GM19324 (cell line): ENCODE data around the gene SEC23A.
"Not testable (repeated sequence)": the region's sequence is repeated elsewhere in the genome, so short reads cannot be mapped to it uniquely, and the experiment has no call there.

ENCODE experiments used
- ATAC-seq: cut with Tn5 transposase; IDR thresholded peaks from one replicate; pipeline ENCODE4 v1.9.1; 2021; ENCODE audit warnings: mild to moderate bottlenecking, moderate library complexity; ENCODE audit not compliant: unreplicated experiment, low FRiP score

SEC23A gene

GRCh38 chr14:39102969-39103957 lies at the start of gene SEC23A:
Gene SEC23A (minus strand): TSS chr14:39103235. CDS start chr14:39096118, 7,117 bp downstream.
- ATAC-seq: peak; percentile 96

- no peak for ATAC-seq
Observed at GRCh38 chr14:39145266-39145966, 42.4 kb upstream of the SEC23A start.

DNA sequence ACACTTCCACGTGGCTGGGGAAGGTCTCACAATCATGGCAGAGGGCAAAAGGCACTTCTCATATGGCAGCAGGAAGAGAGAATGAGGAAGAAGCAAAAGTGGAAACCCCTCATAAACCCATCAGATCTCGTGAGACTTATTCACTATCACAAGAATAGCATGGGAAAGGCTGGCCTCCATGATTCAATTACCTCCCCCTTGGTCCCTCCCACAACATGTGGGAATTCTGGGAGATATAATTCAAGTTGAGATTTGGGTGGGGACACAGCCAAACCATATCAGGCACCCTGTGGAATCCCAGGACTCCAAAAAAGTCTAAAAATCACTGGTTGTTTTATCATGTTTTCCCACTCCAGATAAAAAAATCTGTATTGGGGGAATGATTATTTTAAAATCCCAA lies 40.2 kb upstream of the SEC23A start:
- not testable (repeated sequence) for ATAC-seq

DNA sequence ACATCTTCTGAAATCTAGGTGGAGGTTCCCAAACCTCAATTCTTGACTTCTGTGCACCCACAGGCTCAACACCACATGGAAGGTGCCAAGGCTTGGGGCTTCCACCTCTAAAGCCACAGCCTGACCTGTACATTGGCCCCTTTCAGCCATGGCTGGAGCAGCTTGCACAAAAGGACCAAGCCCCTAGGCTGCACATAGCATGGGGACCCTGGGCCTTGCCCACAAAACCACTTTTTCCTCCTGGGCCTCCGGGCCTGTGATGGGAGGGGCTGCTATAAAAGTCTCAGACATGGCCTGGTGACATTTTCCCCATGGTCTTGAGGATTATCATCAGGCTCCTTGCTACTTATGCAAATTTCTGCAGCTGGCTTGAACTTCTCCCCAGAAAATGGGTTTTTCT lies 38.6 kb upstream of the SEC23A start:
- not testable (repeated sequence) for ATAC-seq

DNA sequence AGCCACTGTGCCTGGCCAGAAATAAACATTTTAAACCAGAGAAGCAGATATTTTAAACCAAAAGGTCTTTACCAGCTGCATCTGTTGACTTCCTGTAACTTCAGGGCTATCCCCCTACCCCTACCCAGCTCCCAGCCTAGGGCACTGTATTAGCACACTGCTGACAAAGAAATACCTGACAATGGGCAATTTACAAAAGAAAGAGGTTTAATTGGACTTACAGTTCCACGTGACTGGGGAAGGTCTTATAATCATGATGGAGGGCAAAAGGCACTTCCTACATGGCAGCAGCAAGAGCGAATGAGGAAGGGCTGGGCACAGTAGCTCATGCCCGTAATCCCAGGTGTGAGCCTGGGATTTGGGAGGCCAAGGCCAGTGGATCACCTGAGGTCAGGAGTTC lies 37.1 kb upstream of the SEC23A start:
- no peak for ATAC-seq

- ATAC-seq: no peak
Observed at GRCh38 chr14:39138440-39138839, 35.4 kb upstream of the SEC23A start.

DNA sequence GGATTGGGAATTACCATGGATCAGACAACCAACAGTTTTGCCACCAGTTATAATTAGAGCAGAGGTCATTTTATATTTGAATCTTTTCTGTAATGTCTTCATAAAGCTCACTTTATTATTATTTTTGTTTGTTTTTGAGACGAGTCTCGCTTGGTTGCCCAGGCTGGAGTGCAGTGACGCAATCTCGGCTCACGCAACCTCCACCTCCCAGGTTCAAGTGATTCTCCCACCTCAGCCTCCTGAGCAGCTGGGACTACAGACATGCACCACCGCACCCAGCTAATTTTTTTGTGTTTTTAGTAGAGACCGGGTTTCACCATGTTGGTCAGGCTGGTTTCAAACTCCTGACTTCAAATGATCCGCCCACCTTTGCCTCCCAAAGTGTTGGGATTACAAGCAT lies 34.8 kb upstream of the SEC23A start:
- ATAC-seq: not testable (repeated sequence)

DNA sequence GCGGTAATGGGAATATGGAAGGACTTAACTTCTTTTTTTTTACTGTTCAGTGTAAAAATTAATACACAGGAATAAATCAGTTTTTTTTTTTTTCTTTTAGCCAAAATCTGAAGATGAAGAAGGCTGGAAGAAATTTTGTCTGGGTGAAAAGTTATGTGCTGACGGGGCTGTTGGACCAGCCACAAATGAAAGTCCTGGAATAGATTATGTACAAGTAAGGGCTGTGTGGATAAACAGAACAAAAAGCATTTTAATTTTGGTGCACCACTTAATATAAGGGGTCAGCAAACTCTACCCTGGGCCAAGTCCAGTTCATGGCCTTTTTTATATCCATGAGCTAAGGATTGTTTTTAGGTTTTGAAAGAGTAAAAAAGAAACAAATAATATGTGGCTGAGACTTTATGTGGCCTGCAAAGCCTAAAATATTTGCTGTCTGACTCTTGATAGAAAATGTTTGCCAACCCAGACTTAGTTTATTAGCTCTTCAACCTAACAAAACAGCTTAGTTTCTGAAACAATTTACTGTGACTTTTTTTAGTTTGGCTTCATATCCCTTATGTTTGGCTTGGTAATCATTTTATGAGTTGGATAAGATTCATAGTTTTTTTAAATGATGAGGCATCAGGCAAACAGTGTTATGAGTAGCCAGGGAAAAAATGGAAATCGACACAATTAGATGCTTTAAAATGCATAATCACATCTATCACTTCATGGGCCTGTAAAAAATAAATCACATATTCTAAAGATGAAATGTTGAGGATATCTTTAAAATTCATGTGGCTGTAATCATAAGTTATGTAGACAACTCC lies 19.5 kb upstream of the SEC23A start:
- ATAC-seq: no peak

DNA sequence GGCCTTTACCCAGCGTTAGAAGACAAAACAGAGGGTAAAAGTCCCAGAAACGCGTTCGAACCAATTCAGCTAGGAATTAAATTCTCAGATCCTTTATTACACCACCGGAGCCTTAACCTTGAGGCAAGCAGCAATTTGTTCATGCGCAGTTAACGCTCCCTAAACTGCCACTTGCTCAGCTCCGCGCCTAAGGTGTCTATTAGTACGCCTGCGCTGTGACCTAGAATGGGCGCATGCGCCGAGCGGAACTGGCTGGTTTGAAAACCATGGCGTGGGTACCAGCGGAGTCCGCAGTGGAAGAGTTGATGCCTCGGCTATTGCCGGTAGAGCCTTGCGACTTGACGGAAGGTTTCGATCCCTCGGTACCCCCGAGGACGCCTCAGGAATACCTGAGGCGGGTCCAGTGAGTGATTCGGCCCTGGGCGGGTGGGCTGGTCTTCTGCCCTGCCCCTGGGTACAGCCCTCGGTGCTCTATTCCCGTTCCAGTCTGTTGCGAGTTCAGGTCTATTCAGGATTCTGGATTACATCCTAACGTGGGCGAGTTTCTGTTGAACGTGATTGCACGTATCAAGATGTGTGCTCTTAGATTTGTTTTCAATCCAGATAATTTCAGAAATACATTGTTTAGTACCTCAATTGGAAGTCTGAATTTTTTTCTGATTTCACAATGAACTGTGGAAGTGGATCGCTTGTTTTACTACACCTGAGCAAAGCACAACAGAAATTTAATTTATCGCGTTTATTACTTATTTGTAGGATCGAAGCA lies 11.2 kb upstream of the SEC23A start, which contains the start of gene GEMIN2:
TSS of gene GEMIN2 (plus strand) at position 251 of the 766 bp plus-strand sequence. CDS start at position 267, 16 bp downstream.
- ATAC-seq: peak; percentile 96

GRCh38 chr14:39113685-39114072 lies 10.6 kb upstream of the SEC23A start:
- ATAC-seq: no peak

GRCh38 chr14:39109893-39110715 lies 7.1 kb upstream of the SEC23A start:
- ATAC-seq: no peak

- no peak for ATAC-seq
Observed at GRCh38 chr14:39108791-39109190, 5.8 kb upstream of the SEC23A start.

DNA sequence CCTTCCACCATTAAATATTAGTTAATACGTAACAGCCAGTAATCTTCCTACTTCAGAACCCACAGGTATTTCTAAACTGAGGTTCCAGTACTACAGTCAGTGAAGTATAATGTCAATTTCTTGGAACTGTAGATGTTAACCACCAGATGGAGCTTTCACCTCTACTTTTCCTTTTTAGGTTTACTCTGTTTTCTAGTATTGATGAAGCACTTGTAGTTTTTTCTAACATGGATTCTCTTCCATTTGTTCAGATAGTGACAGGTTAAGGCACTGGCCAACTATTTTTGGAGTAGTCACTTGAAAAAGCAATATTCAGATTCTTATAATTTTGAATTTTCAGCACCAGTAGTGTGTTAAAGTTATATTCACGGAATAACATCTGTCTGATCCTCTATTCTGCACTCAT lies 4.6 kb upstream of the SEC23A start:
- ATAC-seq: no peak

DNA sequence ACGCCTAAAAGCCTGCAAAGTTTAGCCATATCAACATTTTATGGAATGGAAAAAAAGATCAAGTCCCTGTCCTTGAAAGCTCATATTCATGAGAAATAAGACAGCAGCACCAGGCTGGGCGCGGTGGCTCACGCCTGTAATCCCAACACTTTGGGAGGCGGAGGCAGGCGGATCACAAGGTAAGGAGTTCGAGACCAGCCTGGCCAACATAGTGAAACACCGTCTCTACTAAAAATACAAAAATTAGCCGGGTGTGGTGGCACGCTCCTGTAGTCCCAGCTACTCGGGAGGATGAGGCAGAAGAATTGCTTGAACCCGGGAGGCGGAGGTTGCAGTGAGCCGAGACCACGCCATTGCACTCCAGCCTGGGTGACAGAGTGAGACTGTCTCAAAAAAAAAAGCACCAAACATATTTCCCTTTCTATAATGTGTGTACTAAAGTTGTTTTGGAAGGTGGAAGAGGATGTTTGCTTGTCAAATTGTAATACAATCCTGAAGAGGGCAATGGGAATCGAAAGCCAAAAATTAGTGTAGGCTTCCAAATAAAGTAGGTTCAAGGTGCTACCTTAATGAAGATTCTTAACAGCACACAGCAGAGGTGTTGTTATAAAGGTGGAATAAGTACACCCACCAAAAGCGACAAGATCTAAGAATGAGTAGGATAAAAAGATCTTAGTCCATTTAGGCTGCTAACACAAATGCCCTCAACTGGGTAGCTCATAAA lies 1.2 kb upstream of the SEC23A start:
- ATAC-seq: not testable (repeated sequence)

DNA sequence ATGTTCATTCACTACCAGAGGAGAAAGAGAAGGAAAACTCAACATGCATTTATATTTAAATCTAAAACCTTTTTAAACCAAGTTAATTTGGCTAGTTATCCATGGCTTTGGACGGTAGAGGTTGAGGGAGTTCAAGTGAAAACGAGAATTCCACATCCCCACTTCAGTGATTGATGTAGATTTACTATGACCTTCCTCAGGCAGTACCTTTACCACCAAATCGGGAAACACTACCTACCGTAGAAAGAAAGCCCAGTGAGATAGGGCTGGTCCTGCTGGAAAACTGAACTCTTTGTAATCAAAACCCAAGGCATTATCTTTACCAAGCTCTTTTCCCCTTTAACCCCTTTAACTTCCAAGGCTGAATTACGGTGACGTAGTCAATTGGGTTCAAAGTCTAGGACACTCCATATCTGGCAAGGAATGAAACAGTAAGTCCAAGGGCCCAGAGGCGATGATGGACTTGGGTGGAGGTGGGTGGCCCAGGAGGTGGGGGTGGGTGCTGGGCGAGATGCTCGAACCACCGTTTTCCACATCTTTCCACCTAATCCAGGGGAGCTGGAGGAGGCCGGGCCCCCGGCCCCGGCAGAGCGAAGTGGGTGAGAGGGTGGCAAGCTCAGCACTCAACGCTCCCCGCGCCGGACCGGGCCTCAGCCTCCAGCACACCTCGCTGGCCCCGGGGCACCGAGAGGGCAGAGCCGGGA lies 618 bp downstream of the SEC23A start:
- peak; percentile 27 for ATAC-seq

DNA sequence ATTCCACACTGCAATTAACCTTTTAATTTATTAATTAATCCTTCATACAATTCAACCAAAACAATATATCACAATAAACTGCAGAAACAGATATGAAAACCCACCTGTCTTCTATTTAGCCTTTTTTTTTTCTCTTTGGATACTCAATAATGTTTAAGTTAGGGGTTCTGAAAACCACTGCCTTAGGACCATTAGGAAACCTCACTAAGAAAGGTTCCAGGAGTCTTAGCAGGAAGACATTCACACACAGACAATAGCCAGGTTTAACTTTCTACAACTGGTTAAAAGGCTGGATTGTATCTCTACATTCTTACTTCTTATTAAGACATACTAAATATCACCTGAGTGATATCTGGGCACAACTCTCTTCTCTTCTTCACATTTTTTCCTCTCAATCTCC lies 3.3 kb downstream of the SEC23A start:
- no peak for ATAC-seq

- not testable (repeated sequence) for ATAC-seq
Observed at GRCh38 chr14:39099215-39099614, 3.8 kb downstream of the SEC23A start.

GRCh38 chr14:39097159-39097558 lies 5.9 kb downstream of the SEC23A start:
- ATAC-seq: no peak
